Measurements from ENCODE around the gene FBXL19. TPM values are rescaled to one million over a fixed set of nuclear protein-coding genes. Genes with fewer than 3 reads are reported as not detected.

The FBXL19 gene
- total and polyA plus RNA-seq, 2 of the 13 experiments (the other 11 are each of a cell fraction or from before 2014, with no cell fraction given), result 6.0 to 13.7 TPM

DNA sequence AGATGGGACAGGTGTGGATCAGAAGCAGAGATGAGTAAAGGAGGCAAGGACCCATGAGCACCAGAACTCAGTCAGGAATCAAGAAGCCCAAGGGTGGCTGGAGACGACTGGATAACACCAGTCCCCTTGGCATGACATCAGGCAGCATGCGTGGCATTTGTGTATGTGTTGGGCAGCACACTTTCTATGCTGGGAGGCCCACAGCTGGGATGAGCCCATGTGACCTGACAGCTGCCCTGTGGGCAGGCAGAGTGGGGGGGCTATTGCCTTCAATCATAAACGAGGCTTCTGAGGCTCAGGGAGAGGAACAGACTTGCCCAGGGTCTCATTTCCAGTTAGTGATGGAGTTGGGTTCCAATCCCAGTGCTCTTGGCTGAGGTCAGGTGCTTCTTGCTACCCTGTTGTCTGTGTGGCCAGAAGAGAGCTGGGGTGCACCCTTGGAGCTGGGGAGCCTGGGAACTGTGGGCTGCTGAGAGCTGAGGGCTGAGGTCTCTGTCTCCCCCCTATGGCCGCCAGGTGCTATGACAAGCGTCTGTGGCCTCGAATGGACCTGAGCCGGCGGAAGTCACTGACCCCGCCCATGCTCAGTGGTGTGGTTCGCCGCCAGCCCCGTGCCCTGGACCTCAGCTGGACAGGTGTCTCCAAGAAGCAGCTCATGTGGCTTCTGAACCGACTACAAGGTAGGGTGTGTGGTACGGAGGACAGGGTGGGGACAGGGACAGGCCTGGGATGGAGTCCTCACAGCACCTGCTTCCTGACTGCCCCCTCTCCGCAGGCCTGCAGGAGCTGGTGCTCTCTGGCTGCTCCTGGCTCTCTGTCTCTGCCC, 18.4 kb downstream of the FBXL19 start (continued):
- TF ChIP-seq, protein P1, sequence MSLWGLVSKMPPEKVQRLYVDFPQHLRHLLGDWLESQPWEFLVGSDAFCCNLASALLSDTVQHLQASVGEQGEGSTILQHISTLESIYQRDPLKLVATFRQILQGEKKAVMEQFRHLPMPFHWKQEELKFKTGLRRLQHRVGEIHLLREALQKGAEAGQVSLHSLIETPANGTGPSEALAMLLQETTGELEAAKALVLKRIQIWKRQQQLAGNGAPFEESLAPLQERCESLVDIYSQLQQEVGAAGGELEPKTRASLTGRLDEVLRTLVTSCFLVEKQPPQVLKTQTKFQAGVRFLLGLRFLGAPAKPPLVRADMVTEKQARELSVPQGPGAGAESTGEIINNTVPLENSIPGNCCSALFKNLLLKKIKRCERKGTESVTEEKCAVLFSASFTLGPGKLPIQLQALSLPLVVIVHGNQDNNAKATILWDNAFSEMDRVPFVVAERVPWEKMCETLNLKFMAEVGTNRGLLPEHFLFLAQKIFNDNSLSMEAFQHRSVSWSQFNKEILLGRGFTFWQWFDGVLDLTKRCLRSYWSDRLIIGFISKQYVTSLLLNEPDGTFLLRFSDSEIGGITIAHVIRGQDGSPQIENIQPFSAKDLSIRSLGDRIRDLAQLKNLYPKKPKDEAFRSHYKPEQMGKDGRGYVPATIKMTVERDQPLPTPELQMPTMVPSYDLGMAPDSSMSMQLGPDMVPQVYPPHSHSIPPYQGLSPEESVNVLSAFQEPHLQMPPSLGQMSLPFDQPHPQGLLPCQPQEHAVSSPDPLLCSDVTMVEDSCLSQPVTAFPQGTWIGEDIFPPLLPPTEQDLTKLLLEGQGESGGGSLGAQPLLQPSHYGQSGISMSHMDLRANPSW (CRISPR knock-in tag; IDR thresholded peaks at IDR 0.05; ENCODE audit: borderline replicate concordance), result no peak
- TF ChIP-seq SOX6 (IDR thresholded peaks at IDR 0.05) (no peak), SOX6 (CRISPR knock-in tag; IDR thresholded peaks at IDR 0.05) (no peak), SKI (IDR thresholded peaks at IDR 0.05; ENCODE audit: partially characterized antibody) (peak; percentile 44), WIZ (CRISPR knock-in tag; IDR thresholded peaks at IDR 0.05) (no peak), TCF12 (IDR thresholded peaks at IDR 0.05) (no peak), TCF12 (CRISPR knock-in tag; IDR thresholded peaks at IDR 0.05) (no peak), ZNF567 (CRISPR knock-in tag; IDR thresholded peaks at IDR 0.05; ENCODE audit: borderline replicate concordance) (no peak; the same call in none of the 2 replicates), CHCHD3 (CRISPR knock-in tag; IDR thresholded peaks at IDR 0.05) (no peak), ZNF782 (CRISPR knock-in tag; IDR thresholded peaks at IDR 0.05; ENCODE audit: borderline replicate concordance) (peak; percentile 71; the same call in 1 of the 2 replicates), POLR2AphosphoS2 (IDR thresholded peaks at IDR 0.05; ENCODE audit: low read depth, low read length) (no peak), ELF1 (CRISPR knock-in tag; IDR thresholded peaks at IDR 0.05) (0 out of 2 replicates have a peak, but pooled peaks have one; percentile 17), DNMT3B (CRISPR knock-in tag; conservative IDR thresholded peaks at IDR 0.05) (no peak), CENPT (CRISPR knock-in tag; IDR thresholded peaks at IDR 0.05; ENCODE audit: low read depth) (no peak)
- TF ChIP-seq, protein P2, sequence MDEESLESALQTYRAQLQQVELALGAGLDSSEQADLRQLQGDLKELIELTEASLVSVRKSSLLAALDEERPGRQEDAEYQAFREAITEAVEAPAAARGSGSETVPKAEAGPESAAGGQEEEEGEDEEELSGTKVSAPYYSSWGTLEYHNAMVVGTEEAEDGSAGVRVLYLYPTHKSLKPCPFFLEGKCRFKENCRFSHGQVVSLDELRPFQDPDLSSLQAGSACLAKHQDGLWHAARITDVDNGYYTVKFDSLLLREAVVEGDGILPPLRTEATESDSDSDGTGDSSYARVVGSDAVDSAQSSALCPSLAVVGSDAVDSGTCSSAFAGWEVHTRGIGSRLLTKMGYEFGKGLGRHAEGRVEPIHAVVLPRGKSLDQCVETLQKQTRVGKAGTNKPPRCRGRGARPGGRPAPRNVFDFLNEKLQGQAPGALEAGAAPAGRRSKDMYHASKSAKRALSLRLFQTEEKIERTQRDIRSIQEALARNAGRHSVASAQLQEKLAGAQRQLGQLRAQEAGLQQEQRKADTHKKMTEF (CRISPR knock-in tag; IDR thresholded peaks at IDR 0.05), result peak; percentile 18; the same call in 1 of the 2 replicates
- TF ChIP-seq, protein P3, sequence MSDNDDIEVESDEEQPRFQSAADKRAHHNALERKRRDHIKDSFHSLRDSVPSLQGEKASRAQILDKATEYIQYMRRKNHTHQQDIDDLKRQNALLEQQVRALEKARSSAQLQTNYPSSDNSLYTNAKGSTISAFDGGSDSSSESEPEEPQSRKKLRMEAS (IDR thresholded peaks at IDR 0.05), result peak; percentile 71; the same call in 1 of the 2 replicates
- TF ChIP-seq, protein P4, sequence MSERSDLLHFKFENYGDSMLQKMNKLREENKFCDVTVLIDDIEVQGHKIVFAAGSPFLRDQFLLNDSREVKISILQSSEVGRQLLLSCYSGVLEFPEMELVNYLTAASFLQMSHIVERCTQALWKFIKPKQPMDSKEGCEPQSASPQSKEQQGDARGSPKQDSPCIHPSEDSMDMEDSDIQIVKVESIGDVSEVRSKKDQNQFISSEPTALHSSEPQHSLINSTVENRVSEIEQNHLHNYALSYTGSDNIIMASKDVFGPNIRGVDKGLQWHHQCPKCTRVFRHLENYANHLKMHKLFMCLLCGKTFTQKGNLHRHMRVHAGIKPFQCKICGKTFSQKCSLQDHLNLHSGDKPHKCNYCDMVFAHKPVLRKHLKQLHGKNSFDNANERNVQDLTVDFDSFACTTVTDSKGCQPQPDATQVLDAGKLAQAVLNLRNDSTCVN (CRISPR knock-in tag; IDR thresholded peaks at IDR 0.05; ENCODE audit: borderline replicate concordance), result no peak
- TF ChIP-seq, protein P5, sequence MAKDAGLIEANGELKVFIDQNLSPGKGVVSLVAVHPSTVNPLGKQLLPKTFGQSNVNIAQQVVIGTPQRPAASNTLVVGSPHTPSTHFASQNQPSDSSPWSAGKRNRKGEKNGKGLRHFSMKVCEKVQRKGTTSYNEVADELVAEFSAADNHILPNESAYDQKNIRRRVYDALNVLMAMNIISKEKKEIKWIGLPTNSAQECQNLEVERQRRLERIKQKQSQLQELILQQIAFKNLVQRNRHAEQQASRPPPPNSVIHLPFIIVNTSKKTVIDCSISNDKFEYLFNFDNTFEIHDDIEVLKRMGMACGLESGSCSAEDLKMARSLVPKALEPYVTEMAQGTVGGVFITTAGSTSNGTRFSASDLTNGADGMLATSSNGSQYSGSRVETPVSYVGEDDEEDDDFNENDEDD (CRISPR knock-in tag; IDR thresholded peaks at IDR 0.05; ENCODE audit: borderline replicate concordance), result peak; percentile 48; the same call in 1 of the 2 replicates
- TF ChIP-seq, protein P6, sequence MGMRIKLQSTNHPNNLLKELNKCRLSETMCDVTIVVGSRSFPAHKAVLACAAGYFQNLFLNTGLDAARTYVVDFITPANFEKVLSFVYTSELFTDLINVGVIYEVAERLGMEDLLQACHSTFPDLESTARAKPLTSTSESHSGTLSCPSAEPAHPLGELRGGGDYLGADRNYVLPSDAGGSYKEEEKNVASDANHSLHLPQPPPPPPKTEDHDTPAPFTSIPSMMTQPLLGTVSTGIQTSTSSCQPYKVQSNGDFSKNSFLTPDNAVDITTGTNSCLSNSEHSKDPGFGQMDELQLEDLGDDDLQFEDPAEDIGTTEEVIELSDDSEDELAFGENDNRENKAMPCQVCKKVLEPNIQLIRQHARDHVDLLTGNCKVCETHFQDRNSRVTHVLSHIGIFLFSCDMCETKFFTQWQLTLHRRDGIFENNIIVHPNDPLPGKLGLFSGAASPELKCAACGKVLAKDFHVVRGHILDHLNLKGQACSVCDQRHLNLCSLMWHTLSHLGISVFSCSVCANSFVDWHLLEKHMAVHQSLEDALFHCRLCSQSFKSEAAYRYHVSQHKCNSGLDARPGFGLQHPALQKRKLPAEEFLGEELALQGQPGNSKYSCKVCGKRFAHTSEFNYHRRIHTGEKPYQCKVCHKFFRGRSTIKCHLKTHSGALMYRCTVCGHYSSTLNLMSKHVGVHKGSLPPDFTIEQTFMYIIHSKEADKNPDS (CRISPR knock-in tag; IDR thresholded peaks at IDR 0.05), result 0 out of 2 replicates have a peak, but pooled peaks have one; percentile 76

Data from HepG2 (cell line).